Glomerular visceral epithelial cell (primary cell): Measurements from ENCODE around the gene PKHD1.

Experiments
- DNase-seq: peaks from one replicate; pipeline ENCODE4 v3.0.0-alpha.2; 2016; ENCODE audit errors: extremely low spot score

PKHD1 gene

DNA sequence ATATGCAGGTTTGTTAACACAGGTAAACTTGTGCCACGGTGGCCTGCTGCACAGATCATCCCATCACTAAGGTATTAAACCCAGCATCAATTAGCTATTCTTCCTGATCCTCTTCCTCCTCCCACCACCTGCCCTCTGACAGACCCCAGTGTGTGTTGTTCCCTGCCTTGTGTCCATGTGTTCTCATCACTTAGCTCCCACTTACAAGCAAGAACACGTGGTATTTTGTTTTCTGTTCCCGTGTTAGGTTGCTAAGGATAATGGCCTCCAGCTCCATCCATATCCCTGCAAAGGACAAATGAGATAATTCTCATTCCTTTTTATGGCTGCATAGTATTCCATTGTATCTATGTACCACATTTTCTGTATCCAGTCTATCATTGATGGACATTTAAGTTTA lies 294.0 kb downstream of the PKHD1 start:
- no peak for DNase-seq

DNA sequence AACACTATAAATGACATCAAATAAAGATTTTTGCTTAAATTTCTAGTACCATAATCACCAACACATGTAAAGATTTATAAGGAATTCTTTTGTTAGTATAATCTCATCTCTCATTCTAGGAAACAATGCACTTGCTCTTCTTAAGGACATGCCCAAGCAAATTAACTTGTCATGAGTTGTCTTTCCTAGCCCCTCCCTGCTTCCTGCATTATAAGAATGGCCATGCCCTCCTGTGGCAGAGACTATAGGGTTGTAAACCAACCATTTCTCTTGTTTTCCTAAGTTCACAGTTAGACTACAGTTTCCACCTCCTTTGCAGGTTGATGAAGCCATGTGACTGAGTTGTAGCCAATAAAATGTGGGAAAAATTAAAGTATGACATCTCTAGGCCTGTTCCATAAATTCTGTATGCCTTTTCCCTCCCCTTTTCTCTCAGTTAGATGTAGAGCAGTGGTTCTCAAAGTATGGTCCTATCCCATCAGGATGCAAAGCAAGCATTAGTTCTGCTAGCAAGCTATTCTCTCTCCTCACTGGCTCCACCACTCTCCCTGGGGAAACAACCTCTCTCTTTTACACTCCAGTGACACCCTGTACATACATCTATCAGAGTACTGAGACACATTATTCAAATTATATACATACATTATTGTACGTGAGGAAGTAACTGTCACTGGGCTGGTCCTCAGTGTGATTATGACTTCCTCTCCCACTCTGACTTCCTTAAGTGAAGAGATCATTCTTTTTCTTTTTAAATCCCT lies 295.0 kb downstream of the PKHD1 start:
- no peak for DNase-seq

DNA sequence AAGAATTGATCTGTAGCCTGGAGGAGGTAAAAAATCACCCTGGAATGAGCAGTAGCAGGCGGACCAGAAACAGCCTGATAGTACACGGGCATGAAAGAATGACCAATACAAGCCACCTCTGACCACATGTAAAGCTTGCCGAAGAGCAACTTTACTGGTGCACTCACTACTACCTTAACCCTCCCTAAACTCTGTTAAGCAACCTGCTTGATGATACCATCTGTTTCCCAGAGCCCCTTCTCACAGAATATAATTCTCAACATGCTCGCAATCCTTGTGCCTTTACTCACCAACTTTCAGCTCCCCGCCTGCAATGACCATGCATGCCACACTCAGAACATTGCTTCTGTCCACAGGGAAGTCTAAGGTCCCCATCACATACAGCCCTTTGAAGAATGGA lies 296.5 kb downstream of the PKHD1 start:
- no peak for DNase-seq

DNA sequence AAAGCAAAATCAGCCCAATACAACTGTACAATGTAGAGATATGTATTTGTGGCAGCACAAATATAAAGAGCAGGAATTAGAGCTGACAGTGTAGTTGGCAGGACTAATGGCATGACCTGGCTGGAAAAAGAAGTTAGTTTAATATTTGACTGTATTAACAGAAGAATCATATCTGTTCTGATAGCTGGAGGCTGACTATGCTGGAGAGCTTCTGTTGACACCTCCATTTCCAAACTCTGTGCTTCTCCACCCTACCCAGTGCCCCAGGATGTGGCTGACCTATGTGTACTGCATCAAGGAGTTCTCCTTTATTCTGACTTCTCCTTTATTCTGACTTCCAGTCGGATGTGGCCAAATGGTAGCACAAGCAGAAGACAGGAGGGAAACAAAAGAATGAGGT lies 299.3 kb downstream of the PKHD1 start:
- no peak for DNase-seq

GRCh38 chr6:51778666-51779065 lies 308.7 kb downstream of the PKHD1 start:
- DNase-seq = no peak

DNA sequence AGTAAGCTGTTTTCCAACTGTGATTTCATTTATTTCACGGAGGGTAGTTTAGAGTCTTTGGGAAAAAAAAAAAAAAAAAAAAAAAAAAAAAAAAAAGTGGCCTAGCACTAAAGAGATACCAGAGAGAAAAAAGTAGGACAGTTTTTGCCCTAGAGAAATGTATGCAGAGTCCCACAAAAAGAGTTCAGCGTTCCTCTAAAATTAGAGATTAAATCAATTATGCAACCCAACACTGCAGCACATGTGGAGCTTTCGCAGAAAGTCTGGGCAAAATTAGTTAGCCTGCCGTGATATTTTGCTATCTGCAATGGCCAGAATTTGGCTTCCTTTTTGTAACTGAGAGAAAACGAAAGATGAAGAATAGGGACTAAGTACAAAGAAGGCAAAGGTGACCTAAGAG lies 309.8 kb downstream of the PKHD1 start:
- no peak for DNase-seq

- no peak for DNase-seq
Observed at GRCh38 chr6:51775942-51776860, 311.2 kb downstream of the PKHD1 start.

- no peak for DNase-seq
Observed at GRCh38 chr6:51768087-51768486, 319.3 kb downstream of the PKHD1 start.

- no peak for DNase-seq
Observed at GRCh38 chr6:51765230-51765629, 322.2 kb downstream of the PKHD1 start.

DNA sequence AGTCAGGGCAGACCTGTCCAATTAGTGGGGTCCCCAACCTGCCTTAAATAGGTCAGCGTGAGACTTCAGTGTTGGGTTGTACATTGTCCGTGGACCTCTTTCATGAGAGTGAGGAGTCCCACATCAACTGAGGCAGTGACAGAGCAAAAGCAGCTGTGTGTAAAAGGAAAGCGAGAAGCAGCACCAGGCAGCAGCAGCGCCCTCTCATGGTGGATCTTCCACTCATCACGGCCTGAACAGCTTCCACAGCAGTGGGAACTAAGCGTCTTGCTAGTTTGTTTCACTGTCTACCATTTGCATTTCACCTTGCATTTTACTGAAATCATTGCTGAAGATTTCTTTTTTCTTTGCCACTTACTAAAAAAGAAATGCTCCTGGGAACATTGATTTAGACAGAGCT lies 333.8 kb downstream of the PKHD1 start:
- no peak for DNase-seq

- DNase-seq = no peak
Observed at GRCh38 chr6:51743999-51744398, 343.4 kb downstream of the PKHD1 start.

DNA sequence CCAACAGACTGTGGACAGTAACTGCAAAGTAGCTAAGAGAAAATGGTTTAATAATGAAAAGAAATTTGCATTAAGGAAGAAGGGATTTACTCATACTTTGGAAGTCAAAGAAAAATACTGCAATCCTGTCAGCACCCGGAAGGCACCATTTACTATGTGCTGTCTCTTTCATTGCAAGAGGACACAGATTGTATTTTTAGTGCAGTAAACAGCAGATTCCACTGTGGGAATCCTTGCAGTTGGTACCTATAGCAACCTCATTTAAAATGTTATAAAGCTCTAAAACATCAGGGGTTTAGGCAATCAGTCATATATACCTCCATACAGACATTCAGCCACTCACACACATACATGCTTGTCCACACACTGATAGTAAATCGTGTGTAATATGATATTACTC lies 346.8 kb downstream of the PKHD1 start:
- DNase-seq = no peak

- no peak for DNase-seq
Observed at GRCh38 chr6:51738614-51739013, 348.8 kb downstream of the PKHD1 start.

DNA sequence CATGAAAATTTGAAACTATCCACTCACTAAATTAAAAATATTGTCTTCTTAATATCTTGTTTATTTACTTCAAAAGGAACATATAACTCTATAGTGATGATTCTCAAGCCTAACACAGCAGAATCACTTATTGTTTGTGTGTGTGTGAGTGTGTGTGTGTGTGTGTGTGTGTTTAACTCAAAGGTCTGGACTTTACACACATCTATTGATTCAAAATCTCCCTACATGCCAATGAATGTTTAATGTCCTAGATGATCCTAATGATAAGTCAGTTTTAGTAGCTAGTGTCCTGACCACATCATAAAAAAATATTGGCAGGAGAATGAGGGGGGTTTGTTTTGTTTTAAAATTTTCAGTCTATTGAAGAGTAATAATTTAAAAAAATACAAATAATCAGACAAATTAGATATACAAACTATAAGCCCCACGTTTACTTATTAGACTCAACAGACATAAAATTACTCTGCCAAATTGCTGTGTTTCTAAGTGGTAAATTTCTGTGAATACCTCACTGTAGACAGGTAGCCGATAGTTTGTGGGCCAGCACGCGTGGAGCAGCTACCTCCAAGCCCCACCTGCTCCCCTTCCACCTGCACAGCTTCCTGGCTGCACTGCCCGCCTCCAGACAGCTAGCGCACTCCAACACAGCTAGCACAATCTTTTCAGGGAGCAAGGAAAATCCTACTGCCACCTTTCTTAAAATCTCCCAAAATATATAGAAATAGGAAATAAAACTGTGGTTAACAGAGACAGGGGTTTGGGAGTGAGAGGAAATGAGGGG lies 349.6 kb downstream of the PKHD1 start:
- DNase-seq = no peak

DNA sequence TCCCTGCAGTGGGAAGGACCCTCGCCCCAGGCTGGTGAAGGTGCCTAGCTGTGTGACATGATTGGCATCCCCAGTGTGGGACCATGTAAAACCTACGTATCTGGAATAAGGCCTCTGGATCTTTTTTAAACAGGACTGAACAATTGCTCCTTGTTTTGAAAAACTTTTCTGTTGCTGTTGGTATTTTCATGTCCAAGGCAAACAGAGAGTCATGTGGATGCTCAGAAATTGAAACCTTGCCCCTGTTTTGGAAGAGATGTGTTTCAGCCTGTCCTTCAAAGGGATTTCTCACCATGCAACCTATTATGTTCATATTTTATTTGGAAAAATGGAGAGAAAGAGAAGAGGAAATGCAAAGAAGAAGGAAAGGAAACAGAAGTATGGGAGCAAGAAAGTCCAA lies 362.3 kb downstream of the PKHD1 start:
- DNase-seq = no peak

GRCh38 chr6:51720327-51720726 lies 367.1 kb downstream of the PKHD1 start:
- no peak for DNase-seq

DNA sequence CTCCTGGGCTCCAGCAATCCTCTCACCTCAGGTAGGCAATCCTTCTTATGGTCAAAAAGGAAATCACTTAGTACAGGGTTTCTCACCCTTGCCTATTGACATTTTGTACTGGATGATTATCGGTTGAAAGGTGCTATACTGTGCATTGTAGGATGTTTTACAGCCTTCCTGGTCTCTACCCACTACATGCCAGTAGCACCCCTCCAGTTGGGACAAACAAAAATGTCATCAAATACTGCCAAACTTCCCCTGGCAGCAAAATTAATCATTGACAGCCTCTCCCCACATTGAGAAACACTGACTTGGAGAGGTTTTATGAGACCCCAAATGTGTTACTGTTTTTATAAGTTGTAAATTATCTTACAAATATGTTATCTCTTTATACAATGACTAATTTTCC lies 368.1 kb downstream of the PKHD1 start:
- DNase-seq = no peak

DNA sequence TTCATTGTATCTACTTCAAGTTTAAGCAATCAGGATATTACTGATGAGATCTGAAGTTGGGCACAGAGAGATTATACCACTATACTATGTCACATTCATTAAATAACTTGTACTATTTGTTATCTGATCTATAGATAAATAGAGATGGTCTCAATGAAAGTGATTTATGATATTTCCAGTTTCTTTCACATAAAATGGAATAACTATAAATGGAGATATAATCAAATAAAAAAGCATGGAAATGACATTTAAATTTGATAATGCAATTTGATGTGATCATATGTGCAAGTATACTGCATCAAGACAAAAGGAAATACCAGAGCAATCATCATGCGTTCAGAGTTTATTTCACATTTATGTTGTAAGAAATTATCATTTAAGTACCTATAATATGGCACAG lies 368.9 kb downstream of the PKHD1 start:
- DNase-seq = no peak

GRCh38 chr6:51717477-51717876 lies 369.9 kb downstream of the PKHD1 start:
- no peak for DNase-seq

- no peak for DNase-seq
Observed at GRCh38 chr6:51711876-51712275, 375.5 kb downstream of the PKHD1 start.

GRCh38 chr6:51706086-51706485 lies 381.3 kb downstream of the PKHD1 start:
- DNase-seq = no peak

- no peak for DNase-seq
Observed at GRCh38 chr6:51704932-51705540, 382.4 kb downstream of the PKHD1 start.
